Measurements from ENCODE around the gene AGGF1. TPM values are rescaled to one million over a fixed set of nuclear protein-coding genes. Genes with fewer than 3 reads are reported as not detected.
"Not testable (repeated sequence)": the region's sequence is repeated elsewhere in the genome, so short reads cannot be mapped to it uniquely, and the experiment has no call there.

The AGGF1 gene
- total RNA-seq: 10.4 TPM

GRCh38 chr5:77030097-77031071 is at the start of gene AGGF1:
AGGF1 (plus strand) TSS chr5:77030404; CDS start chr5:77030767, 363 bp downstream.
- Histone ChIP-seq H3K4me3 (ENCODE audit: low read length in 3 of 3) (peak within 1 kb of the TSS; percentile 88 to 94 (median 93)), H3K4me1 (ENCODE audit: control insufficient read depth in 3 of 3, insufficient read depth in 3 of 3, low read length in 3 of 3) (peaks cover 8 to 13% (median 9%) of the 10 kb centered on the region in 3 donors), H3K9me3 (ENCODE audit: control insufficient read depth in 3 of 3, low read length in 3 of 3) (peaks cover 0 to 3% (median 0%) of the 10 kb centered on the region in 3 donors), H3K27ac (ENCODE audit: low read depth, low read length) (peak within 1 kb of the TSS; percentile 88), H3K36me3 (ENCODE audit: control insufficient read depth in 3 of 3, insufficient read depth in 3 of 3, low read length in 3 of 3) (peaks cover 0 to 7% (median under 1%) of the 10 kb centered on the region in 3 donors), H3K27me3 (ENCODE audit: control insufficient read depth in 3 of 3, insufficient read depth in 3 of 3, low read length in 3 of 3) (no peaks in the 10 kb centered on the region), H3K9ac (ENCODE audit: low read depth in 1 of 3, low read length in 3 of 3) (peak within 1 kb of the TSS; percentile 90 to 96 (median 94))

- Histone ChIP-seq H3K9ac (ENCODE audit: low read depth in 1 of 3, low read length in 3 of 3) (no peak overlapping the region), H3K4me3 (ENCODE audit: low read length in 3 of 3) (no peak overlapping the region), H3K27ac (ENCODE audit: low read depth, low read length) (no peak overlapping the region), H3K9me3 (ENCODE audit: control insufficient read depth in 3 of 3, low read length in 3 of 3) (no peaks in the 10 kb centered on the region), H3K4me1 (ENCODE audit: control insufficient read depth in 3 of 3, insufficient read depth in 3 of 3, low read length in 3 of 3) (no peaks in the 10 kb centered on the region), H3K36me3 (ENCODE audit: control insufficient read depth in 3 of 3, insufficient read depth in 3 of 3, low read length in 3 of 3) (no peaks in the 10 kb centered on the region), H3K27me3 (ENCODE audit: control insufficient read depth in 3 of 3, insufficient read depth in 3 of 3, low read length in 3 of 3) (no peaks in the 10 kb centered on the region)
Observed at GRCh38 chr5:76980518-76981144, 49.6 kb upstream of the AGGF1 start.

- Histone ChIP-seq H3K9ac (ENCODE audit: low read depth in 1 of 3, low read length in 3 of 3) (no peak overlapping the region), H3K4me1 (ENCODE audit: control insufficient read depth in 3 of 3, insufficient read depth in 3 of 3, low read length in 3 of 3) (no peaks in the 10 kb centered on the region), H3K27ac (ENCODE audit: low read depth, low read length) (no peak overlapping the region), H3K9me3 (ENCODE audit: control insufficient read depth in 3 of 3, low read length in 3 of 3) (no peaks in the 10 kb centered on the region), H3K4me3 (ENCODE audit: low read length in 3 of 3) (no peak overlapping the region), H3K36me3 (ENCODE audit: control insufficient read depth in 3 of 3, insufficient read depth in 3 of 3, low read length in 3 of 3) (no peaks in the 10 kb centered on the region), H3K27me3 (ENCODE audit: control insufficient read depth in 3 of 3, insufficient read depth in 3 of 3, low read length in 3 of 3) (no peaks in the 10 kb centered on the region)
Observed at GRCh38 chr5:76982450-76982849, 47.8 kb upstream of the AGGF1 start.

- no peak overlapping the region for H3K4me3 ChIP-seq (ENCODE audit: low read length in 3 of 3)
- H3K4me1 ChIP-seq (ENCODE audit: control insufficient read depth in 3 of 3, insufficient read depth in 3 of 3, low read length in 3 of 3): no peaks in the 10 kb centered on the region
- no peaks in the 10 kb centered on the region for H3K36me3 ChIP-seq (ENCODE audit: control insufficient read depth in 3 of 3, insufficient read depth in 3 of 3, low read length in 3 of 3)
- H3K27ac ChIP-seq (ENCODE audit: low read depth, low read length): no peak overlapping the region
- H3K9ac ChIP-seq (ENCODE audit: low read depth in 1 of 3, low read length in 3 of 3): no peak overlapping the region
- no peaks in the 10 kb centered on the region for H3K27me3 ChIP-seq (ENCODE audit: control insufficient read depth in 3 of 3, insufficient read depth in 3 of 3, low read length in 3 of 3)
- no peaks in the 10 kb centered on the region for H3K9me3 ChIP-seq (ENCODE audit: control insufficient read depth in 3 of 3, low read length in 3 of 3)
Observed at GRCh38 chr5:76983468-76983867, 46.7 kb upstream of the AGGF1 start.

- Histone ChIP-seq H3K4me3 (ENCODE audit: low read length in 3 of 3) (no peak overlapping the region), H3K36me3 (ENCODE audit: control insufficient read depth in 3 of 3, insufficient read depth in 3 of 3, low read length in 3 of 3) (no peaks in the 10 kb centered on the region), H3K27me3 (ENCODE audit: control insufficient read depth in 3 of 3, insufficient read depth in 3 of 3, low read length in 3 of 3) (no peaks in the 10 kb centered on the region), H3K27ac (ENCODE audit: low read depth, low read length) (no peak overlapping the region), H3K9ac (ENCODE audit: low read depth in 1 of 3, low read length in 3 of 3) (no peak overlapping the region), H3K4me1 (ENCODE audit: control insufficient read depth in 3 of 3, insufficient read depth in 3 of 3, low read length in 3 of 3) (no peaks in the 10 kb centered on the region), H3K9me3 (ENCODE audit: control insufficient read depth in 3 of 3, low read length in 3 of 3) (no peaks in the 10 kb centered on the region)
Observed at GRCh38 chr5:76986825-76987526, 43.2 kb upstream of the AGGF1 start.

GRCh38 chr5:76990899-76991459 is 39.2 kb upstream of the AGGF1 start:
- Histone ChIP-seq H3K9me3 (ENCODE audit: control insufficient read depth in 3 of 3, low read length in 3 of 3) (no peaks in the 10 kb centered on the region), H3K27ac (ENCODE audit: low read depth, low read length) (no peak overlapping the region), H3K4me1 (ENCODE audit: control insufficient read depth in 3 of 3, insufficient read depth in 3 of 3, low read length in 3 of 3) (no peaks in the 10 kb centered on the region), H3K4me3 (ENCODE audit: low read length in 3 of 3) (no peak overlapping the region), H3K27me3 (ENCODE audit: control insufficient read depth in 3 of 3, insufficient read depth in 3 of 3, low read length in 3 of 3) (no peaks in the 10 kb centered on the region), H3K36me3 (ENCODE audit: control insufficient read depth in 3 of 3, insufficient read depth in 3 of 3, low read length in 3 of 3) (no peaks in the 10 kb centered on the region), H3K9ac (ENCODE audit: low read depth in 1 of 3, low read length in 3 of 3) (no peak overlapping the region)

GRCh38 chr5:76993436-76993835 is 36.8 kb upstream of the AGGF1 start:
- not testable (repeated sequence) for H3K9me3 ChIP-seq (ENCODE audit: control insufficient read depth in 3 of 3, low read length in 3 of 3); H3K4me3 ChIP-seq (ENCODE audit: low read length in 3 of 3); H3K36me3 ChIP-seq (ENCODE audit: control insufficient read depth in 3 of 3, insufficient read depth in 3 of 3, low read length in 3 of 3); H3K4me1 ChIP-seq (ENCODE audit: control insufficient read depth in 3 of 3, insufficient read depth in 3 of 3, low read length in 3 of 3); H3K27me3 ChIP-seq (ENCODE audit: control insufficient read depth in 3 of 3, insufficient read depth in 3 of 3, low read length in 3 of 3); H3K27ac ChIP-seq (ENCODE audit: low read depth, low read length); H3K9ac ChIP-seq (ENCODE audit: low read depth in 1 of 3, low read length in 3 of 3)

GRCh38 chr5:76994337-76994736 is 35.9 kb upstream of the AGGF1 start:
- no peaks in the 10 kb centered on the region for H3K9me3 ChIP-seq (ENCODE audit: control insufficient read depth in 3 of 3, low read length in 3 of 3)
- no peak overlapping the region for H3K4me3 ChIP-seq (ENCODE audit: low read length in 3 of 3)
- no peaks in the 10 kb centered on the region for H3K4me1 ChIP-seq (ENCODE audit: control insufficient read depth in 3 of 3, insufficient read depth in 3 of 3, low read length in 3 of 3)
- H3K36me3 ChIP-seq (ENCODE audit: control insufficient read depth in 3 of 3, insufficient read depth in 3 of 3, low read length in 3 of 3): no peaks in the 10 kb centered on the region
- no peak overlapping the region for H3K27ac ChIP-seq (ENCODE audit: low read depth, low read length)
- H3K9ac ChIP-seq (ENCODE audit: low read depth in 1 of 3, low read length in 3 of 3): no peak overlapping the region
- peaks cover 0 to 3% (median 0%) of the 10 kb centered on the region in 3 donors for H3K27me3 ChIP-seq (ENCODE audit: control insufficient read depth in 3 of 3, insufficient read depth in 3 of 3, low read length in 3 of 3)

- not testable (repeated sequence) for H3K36me3 ChIP-seq (ENCODE audit: control insufficient read depth in 3 of 3, insufficient read depth in 3 of 3, low read length in 3 of 3); H3K27me3 ChIP-seq (ENCODE audit: control insufficient read depth in 3 of 3, insufficient read depth in 3 of 3, low read length in 3 of 3); H3K9me3 ChIP-seq (ENCODE audit: control insufficient read depth in 3 of 3, low read length in 3 of 3); H3K4me3 ChIP-seq (ENCODE audit: low read length in 3 of 3); H3K9ac ChIP-seq (ENCODE audit: low read depth in 1 of 3, low read length in 3 of 3); H3K27ac ChIP-seq (ENCODE audit: low read depth, low read length); H3K4me1 ChIP-seq (ENCODE audit: control insufficient read depth in 3 of 3, insufficient read depth in 3 of 3, low read length in 3 of 3)
Observed at GRCh38 chr5:76998251-76998650, 32.0 kb upstream of the AGGF1 start.

All from skeletal muscle tissue (tissue), 4 donors.